HG03196 (cell line): ENCODE results near the gene SERINC5.
"Not testable (repeated sequence)": the region's sequence is repeated elsewhere in the genome, so short reads cannot be mapped to it uniquely, and the experiment has no call there.

ENCODE experiments used
- ATAC-seq: cut with Tn5 transposase; IDR thresholded peaks from one replicate; pipeline ENCODE4 v1.9.1; 2021; ENCODE audit not compliant: unreplicated experiment

The SERINC5 gene

GRCh38 chr5:80111376-80111990, 144.4 kb downstream of the SERINC5 start:
- ATAC-seq = not testable (repeated sequence)

DNA sequence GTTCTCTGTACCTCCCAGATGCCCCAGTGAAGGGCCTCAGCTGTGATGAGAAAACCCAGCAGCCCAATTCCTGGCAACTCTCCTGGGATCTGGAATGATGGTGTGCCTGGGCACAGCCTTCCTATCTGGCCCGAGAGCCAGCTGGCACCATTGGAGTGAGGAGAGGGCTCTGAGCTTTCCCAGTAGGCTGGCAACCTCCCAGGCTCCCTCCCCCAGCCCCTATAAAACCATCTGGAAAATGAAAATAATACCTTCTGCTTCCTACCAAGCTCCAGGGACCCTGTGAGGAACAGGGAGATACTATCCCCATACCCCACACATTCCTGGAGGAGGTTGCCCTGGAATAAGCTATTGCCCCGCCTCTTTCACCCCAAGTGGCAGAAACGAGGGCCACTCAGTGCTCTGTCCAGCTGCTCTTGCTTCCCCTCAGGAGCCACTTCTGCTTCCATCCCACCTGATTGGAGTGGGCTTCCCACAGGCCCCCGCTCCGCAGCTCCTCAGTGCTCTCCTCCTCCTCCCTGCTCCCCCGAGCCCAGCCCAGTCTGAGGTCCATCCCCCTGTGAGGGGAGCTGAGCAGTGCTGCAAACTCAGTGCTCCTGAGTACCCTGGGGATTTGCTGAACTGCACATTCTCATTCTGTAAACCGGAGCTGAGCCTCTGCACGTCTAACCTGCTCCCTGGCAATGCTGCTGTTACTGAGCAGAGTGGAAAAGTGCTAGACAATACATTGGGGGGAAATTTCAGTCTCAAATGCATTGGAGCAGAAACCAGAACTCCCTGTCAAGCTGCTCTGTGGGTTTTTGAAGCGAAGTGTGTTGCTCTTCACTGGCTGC, 146.0 kb downstream of the SERINC5 start:
- peak; percentile 53 for ATAC-seq

GRCh38 chr5:80106916-80107315, 148.9 kb downstream of the SERINC5 start:
- ATAC-seq = no peak

DNA sequence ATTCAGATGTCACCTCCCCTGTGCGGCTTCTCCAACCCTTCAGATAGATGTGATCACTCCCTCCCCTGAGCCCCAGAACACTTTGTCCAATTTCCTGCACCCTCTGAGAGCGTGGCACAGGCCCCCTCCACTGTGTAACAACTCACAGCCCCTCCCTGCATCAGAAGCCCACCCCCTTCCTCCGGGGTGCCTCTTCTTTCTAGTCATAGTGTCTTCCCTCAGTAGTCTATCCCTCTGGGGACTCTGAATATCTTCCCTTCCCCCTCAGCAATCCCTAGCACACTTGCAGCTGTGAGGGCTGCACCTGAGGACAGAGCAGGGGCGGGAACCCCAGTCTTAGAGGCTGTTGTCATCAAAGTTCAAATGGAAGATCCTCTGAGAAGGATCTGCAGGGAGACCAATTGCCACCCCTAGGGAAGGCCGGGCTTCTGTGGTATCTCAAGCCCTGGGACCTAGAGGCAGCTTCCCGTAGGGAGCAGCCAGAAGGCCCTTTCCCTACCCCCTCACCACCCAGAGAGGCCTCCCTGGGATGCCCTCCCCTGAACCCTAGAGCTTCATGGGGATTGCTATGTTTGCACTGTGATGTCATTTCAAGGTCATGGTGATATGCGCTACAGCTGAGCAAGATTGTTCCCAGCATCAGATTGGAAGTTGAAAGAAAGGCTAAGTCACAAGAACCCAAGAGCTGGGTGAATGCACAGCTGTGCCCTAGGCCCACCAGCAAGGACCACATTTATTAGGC, 150.0 kb downstream of the SERINC5 start:
- no peak for ATAC-seq

- no peak for ATAC-seq
Measured at GRCh38 chr5:80103371-80103770, 152.5 kb downstream of the SERINC5 start.

DNA sequence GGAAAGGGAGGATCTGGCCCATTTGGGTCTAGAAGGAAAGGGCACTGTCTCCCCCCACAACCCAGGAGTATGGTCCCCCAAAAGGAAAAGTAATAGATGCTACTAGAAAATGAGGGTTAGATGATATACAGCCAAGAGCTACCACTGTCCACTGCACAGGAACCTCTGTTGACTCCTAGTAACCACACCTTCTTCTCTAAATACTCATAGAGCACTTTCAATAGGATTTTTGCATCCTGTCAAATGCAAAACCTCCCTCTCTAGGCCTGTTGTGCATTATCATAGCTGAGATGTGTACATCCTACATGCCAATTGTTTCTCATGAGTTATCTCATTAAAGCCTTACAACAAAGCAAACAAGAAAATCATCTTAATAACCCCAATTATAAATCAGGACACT, 153.9 kb downstream of the SERINC5 start:
- peak; percentile 70 for ATAC-seq

- ATAC-seq = no peak
Measured at GRCh38 chr5:80097451-80097850, 158.4 kb downstream of the SERINC5 start.

DNA sequence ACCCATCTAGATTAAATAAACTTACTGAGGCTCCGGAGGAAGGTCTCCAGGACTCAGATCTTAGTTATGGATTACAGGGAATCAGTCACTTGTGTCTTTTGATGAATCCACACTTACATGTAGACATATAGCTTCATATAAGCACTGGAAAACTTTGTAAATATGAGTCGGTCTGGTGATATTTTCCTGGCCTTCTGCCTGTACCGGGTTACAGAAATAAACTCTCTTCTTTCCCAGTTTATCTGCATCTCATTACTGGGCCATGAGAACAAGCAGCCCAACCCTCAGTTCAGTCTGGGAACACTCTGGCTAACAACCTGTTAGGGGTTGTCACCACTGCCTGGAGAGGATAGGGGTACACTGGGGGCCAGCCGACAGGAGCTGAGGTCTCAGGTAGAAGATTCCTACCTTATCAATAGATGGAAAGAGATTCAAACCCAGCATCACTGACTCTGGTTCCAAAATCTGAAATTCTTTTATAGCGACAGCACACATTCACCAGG, 161.6 kb downstream of the SERINC5 start:
- no peak for ATAC-seq

GRCh38 chr5:80093796-80094195, 162.1 kb downstream of the SERINC5 start:
- no peak for ATAC-seq

- ATAC-seq = no peak
Measured at GRCh38 chr5:80092486-80093107, 163.3 kb downstream of the SERINC5 start.

DNA sequence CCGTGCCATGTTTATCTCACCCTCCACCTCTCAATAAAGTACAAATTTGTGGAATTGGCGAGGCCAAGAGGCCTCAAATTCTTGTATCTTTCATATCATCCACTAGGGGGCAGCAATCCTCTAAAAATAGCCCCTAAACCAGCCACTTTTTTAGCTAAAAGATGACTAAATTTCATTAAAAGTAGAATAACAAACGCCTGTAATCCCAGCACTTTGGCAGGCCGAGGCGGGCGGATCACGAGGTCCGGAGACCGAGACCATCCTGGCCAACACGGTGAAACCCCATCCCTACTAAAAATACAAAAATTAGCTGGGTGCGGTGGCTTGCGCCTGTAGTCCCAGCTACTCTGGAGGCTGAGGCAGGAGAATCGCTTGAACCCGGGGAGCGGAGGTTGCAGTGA, 164.1 kb downstream of the SERINC5 start:
- ATAC-seq = not testable (repeated sequence)

GRCh38 chr5:80090884-80091166, 165.0 kb downstream of the SERINC5 start:
- no peak for ATAC-seq

- ATAC-seq = no peak
Measured at GRCh38 chr5:80083101-80083890, 172.6 kb downstream of the SERINC5 start.

GRCh38 chr5:80082731-80083100, 173.1 kb downstream of the SERINC5 start:
- ATAC-seq = no peak

GRCh38 chr5:80082281-80082680, 173.6 kb downstream of the SERINC5 start:
- no peak for ATAC-seq

DNA sequence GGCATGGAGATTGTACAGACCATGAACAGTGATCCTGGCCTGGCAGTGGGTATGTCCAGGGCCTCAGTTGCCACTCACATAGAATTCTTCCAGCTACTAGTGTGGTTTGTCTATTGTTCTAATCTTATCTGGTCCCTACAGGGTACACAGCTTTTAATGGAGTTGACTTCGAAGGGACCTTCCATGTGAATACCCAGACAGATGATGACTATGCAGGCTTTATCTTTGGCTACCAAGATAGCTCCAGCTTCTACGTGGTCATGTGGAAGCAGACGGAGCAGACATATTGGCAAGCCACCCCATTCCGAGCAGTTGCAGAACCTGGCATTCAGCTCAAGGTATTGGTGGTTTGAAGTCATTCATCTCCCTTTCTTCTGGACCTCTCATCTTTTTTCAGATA, 176.9 kb downstream of the SERINC5 start:
- no peak for ATAC-seq

- no peak for ATAC-seq
Measured at GRCh38 chr5:80077051-80077714, 178.7 kb downstream of the SERINC5 start.

DNA sequence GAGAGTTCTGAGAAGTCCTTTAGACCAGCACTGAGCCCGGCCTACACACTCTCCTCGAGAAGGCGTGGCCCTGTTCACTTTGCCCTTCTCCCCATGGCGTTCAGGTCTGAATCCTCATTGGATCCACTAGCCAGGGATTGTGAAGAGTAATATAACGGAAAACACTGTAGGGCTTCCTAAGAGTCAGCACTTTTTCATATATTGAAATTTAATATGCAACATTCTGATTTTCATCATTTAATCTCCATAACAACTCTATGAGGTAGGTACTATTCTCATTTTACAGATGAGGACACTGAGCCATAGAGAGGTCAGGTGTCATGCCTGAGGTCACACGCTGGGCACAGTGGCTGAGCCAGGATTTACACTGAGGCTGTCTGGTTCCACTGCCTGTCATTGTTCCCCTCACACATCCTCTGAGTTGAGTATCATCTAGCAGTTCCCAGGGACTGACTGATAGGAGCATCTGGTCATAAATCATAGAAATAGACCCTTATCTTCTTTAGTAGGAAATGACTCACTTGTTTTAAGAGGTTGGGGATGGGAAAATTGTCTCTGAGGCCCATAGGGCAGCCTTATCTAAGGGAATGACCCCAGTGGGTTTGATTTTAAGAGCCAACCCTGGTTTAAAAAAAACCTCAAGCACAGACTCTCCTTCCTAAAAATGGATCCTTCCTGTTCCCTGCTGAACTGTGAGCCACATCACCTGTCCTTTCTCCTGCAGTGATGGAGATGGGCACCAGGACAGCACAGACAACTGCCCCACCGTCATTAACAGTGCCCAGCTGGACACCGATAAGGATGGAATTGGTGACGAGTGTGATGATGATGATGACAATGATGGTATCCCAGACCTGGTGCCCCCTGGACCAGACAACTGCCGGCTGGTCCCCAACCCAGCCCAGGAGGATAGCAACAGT, 179.5 kb downstream of the SERINC5 start:
- no peak for ATAC-seq
